ENCODE data around the gene MED10.

Gene MED10

DNA sequence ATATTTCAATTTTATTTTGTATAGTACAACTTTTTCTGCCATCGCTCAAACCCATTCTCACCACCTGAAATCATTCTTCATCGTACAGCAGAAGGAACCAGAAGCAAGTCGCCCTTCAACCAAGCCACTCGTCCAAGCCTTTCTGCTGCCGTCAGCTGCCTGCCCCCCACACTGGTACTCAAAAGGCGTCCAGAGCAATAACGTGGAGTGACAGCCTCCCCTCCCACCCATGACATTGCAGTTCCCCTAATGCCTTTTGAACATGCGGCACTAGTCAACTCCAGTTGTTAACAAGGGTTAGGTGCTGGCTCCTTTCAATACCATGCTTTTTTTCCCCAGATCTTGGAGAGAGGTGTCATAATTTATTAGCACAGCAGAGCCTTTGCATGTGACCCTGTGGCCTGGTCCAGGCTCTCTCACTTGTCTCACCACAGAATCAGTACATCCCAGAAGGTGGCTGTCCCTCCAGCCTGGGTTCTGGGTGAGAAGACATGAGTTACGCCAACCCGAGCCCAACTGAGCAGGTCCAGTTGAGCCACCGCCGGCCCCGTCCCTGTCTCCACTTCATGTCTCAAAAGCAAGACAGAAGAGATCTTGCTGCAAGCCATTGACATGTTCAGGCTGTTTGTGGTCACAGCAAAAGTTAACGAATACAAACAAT lies 20.4 kb upstream of the MED10 start:
- DNase-seq, result no peak

DNA sequence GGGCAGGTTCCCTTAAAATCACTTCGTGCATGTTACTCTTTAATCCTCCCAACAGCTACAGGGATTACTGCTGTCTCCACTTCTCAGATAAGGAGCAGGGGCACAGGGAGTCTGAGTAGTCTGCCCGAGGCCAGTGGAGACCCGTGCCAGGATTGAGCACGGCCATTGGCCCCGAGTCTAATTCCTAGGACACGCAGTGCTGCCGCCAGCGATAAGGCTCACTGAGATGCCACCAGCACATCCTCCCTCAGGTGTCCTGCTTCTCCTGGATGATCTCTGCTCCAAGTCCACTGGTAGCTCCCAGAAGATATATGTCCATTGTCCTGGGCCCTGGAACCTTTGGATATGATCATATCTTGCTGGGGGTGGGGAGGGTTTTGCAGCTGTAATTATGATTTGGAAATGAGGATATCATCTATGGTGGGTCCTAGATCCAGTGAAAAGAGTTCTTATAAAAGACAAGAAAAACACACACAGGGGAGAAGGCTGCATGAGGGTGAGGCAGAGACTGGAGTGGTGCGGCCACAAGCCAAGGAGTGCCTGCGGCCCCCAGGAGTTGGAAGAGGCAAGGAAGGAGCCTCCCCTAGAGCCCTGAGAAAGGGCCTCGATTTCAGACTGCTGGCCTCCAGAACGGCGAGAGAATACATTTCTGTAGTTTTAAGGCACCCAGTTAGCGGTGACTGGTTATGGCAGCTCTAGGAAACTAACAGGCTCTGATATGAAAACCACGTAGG lies 19.4 kb upstream of the MED10 start:
- no peak for DNase-seq

DNA sequence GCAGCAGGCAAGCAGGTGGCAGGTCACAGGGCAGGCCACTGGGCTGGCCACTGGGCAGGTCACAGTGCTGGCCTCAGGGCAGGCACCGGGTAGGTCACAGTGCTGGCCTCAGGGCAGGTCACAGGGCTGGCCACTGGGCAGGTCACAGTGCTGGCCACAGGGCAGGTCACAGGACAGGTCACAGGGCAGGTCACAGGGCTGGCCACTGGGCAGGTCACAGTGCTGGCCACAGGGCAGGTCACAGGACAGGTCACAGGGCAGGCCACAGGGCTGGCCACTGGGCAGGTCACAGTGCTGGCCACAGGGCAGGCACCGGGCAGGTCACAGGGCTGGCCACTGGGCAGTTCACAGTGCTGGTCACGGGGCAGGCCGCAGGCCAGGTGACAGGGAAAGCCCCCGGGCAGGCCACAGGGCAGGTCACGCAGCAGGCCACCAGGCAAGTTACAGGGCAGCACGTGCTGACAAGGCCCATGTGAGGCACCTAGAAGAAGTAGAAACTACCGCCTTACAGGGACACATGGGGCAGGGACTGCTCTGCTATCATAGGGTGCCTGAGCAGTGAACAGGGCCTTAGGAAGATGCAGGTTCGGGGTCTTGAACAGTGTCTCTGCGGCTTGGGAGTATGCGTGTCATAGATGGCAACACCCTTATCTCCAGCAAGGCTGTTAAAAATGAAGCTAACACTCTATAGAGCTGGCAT lies 18.6 kb upstream of the MED10 start:
- no peak for DNase-seq

DNA sequence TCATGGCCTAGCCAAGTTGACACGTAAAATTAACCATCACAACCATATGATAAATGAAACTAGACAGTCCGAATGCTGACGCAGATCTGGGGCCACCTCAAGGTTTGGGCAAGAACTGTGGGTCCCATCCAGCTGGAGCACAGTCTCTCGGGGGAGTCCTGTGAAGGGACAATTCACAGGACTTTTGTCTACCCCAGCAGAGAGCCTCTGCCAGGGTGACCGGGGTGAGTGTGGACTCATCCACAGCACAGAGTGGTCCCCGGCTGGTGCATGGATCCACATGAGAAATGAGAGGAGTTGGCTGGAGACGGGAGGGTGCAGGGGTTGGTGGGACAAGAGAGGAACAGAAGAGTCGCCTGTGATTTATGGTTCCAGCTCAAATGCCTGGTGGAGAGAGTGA lies 17.7 kb upstream of the MED10 start:
- DNase-seq, result no peak

DNA sequence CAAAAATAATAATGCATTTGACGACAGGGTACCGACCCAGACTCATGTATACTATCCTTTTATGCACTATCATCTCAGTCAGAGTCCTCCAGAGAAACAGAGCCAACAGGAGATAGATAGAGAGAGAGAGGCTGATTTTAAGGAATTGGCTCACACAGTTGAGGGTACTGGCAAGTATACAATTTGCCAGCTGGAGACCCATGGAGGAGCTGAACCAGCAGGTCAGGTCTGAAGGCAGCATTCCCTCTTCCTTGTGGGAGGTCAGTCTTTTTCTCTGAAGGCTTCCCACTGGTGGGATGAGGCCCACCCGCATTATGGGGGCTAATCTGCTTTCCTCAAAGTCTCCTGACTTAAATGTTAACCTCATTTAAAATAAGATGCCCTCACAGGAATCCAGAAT lies 17.3 kb upstream of the MED10 start:
- no peak for DNase-seq

DNA sequence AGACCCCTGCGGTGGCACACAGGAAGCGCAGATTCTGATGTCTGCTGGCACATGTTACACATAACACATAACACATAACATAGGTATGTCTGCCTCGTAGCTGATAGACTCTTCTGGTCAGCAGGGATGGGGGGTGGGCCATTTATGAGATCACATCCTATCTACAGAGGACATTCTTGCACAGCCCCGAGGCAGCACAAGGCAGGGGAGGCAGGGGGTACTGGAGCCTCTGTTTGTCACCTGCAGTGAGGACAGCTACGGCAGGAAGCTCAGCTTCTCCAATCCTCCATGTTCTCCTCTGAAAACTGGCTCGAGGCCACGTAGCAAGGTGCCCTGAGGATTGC lies 16.7 kb upstream of the MED10 start:
- DNase-seq, result no peak

DNA sequence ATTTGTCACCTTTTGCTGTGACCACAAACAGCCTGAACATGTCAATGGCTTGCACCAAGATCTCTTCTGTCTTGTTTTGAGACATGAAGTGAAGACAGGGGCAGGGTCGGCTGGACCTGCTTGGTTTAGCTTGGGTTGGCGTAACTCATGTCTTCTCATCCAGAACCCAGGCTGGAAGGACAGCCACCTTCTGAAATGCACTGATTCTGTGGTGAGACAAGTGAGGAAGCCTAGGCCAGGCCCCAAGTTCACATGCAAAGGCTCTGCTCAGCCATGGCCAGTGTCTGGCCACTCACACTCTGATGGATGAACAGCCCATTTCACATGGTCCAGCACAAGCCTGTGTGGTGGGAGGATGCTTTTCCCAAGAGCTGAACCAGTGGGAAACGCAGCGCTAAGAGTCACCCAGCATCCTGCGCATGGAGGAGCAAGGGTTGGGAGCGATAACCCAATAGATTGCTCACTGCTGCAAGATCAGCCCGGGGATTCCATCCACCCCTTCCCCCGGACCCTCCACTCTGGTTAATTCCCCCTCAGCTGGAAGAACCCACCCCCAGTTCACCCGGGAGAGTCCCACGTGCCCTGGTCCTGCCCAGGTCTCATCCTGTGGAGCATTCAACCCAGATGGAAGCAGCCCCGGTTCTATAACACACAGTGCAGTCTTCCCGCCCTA lies 16.2 kb upstream of the MED10 start:
- no peak for DNase-seq

DNA sequence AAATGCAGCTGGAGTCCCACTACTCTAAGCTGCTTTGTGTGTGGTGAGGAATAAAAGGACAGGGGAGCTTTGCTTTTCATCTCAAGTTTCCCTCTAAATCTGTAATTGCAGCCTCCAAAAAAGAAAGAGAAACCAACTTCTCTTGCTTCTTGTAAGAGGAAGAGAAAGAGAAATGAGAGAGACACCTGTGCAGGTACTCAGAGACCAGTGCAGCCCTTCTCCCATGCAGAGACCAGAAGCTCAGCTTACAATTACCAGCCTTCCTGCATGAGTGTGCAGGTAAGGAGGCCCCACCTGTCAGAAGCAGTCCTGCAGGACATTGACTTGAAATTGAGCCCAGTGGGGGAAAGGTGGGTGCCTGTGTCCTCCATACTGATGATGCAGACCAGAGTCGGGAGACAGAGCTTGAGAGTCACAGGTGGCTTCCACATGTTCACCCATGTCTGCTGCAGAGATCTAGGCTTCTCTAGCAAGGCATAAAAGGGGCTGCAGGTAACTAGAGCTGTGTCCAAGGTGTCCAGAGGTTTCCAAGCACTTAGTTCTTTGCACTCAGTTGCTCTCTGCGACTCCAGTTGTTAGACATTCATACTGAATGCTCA lies 15.3 kb upstream of the MED10 start:
- no peak for DNase-seq

DNA sequence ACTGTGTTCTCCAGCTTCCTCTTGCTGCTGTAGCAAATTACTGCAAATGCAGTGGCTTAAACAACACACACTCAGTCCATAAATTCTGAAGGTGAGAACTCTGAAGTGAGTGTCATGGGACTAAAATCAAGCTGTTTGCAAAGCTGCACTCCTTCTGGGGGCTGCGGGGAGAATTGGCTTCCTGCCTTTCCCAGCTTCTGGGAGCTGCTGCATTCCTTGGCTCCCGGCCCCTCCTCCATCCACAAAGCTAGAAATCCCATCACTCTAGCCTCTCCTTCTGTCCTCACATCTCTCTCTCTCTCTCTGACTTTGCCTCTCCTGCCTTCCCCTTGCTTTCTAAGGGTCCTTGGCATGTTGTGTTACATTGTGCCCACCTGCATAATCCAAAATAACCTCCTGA lies 14.2 kb upstream of the MED10 start:
- peak; percentile 46 for DNase-seq

DNA sequence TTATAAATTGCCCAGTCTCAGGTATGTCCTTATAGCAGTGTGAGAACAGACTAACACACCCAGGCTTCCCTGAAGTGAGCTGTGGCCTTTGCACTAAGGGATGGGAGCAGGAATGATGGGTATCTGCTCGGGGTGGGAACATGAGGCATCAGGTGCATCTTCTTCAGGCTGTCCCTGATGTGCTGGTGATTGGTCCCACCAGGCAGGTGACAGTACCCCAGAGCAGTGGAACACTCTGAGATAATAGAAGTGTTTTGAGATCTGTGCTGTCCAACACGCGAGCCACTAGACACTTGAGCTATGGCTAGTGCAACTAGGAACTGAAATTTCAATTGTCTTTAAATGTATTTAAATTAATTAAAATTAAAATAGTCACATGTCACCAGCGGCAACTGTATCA lies 12.8 kb upstream of the MED10 start:
- DNase-seq, result no peak

DNA sequence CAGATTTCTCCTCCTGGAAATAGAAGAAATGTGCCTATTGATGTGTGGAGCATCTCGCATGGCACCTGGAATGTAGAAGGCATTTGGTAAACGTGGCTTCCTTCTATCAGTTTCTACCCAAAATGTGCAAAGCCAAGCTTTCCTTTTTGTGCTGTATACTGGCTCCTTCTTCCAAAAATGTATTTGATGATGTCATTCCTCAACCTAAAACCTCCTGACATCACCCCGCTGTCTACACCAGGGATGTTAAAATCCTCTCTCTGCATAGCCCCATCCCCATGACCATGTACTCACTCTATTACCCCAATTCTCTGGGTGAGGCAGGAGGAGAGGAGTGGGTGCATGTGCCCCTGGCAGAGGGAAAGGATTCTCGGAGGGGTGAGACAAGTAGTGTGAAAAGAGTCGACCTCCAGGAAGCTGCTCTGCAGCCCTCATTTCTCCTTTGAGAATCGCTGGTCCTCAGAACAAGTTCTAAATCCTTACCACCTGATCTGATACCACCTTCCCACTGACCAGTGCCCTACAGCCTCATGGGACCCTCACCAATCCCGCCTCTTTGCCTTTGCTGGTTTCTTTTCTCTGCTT lies 11.7 kb upstream of the MED10 start:
- DNase-seq, result no peak

DNA sequence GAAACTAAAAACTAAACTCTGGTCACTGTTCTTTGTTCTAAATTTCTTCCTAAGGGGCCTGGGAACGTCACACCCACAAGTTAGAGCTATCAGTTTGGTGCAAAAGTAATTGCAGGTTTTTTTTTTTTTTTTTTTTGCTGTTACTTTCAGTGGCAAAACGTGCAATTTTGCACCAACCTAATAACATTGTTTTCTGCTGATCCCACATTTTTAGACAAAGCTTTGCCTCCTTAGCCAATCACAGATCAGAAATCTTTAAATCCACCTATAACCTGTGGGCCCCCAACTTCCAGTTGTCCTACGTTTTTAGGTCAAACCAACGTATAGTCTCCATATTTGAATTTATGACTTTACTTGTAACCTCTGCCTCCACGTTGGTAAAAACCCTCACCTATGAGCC lies 11.1 kb upstream of the MED10 start:
- no peak for DNase-seq

DNA sequence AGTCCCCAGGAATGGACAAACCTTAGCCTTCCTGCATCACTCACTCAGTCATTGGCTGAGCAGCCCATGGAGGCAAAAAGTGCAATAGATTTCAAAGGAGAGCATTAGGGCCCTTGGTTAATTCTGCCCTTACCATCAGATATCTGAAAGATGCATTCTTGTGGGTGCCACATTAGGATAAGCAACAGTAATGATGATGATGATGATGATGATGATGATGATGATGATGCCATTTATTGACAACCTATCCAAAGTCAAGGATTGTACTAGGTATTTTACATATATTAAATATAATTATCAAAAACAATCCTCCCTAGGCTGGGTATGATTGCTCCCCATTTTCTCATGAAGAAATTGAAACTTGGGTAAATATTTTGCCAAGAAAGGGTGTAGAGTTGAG lies 9.6 kb upstream of the MED10 start:
- no peak for DNase-seq

DNA sequence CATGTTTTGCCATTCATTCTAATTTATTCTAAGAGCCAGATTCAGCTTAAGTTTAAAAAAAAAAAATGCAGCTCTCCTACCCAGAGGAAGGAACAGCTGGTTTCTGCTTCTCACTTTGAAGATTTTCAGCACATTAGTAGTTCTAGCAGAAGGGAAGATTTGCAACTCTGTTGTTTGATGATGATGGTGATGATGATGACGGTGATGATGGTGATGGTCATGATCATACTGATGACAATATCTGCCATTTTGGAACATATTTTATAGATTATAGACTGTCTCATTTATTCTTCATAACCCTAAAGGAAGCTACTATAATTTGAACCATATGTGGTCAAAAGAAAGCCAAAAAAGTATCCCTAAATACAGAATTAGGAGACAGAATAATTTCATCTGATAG lies 7.9 kb upstream of the MED10 start:
- DNase-seq, result peak; percentile 34

DNA sequence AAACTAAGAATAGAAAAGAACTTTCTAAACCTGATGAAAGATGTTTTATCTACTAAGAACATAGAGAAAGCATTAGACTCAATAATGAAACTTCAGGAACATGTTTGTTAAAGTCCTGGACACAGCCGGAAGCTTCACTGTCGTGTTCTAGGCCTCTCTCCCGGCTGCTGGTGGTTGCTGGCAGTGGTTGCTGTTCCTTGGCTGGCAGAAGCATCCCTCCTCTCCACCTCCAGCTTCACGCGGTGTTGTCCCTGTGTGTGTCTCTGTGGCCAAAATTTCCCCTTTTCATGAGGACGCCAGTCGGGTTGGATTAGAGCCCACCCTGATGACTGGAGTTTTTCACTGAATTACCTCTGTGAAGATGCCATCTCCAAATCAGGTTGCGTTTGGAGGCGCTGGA lies 6.5 kb upstream of the MED10 start:
- no peak for DNase-seq

DNA sequence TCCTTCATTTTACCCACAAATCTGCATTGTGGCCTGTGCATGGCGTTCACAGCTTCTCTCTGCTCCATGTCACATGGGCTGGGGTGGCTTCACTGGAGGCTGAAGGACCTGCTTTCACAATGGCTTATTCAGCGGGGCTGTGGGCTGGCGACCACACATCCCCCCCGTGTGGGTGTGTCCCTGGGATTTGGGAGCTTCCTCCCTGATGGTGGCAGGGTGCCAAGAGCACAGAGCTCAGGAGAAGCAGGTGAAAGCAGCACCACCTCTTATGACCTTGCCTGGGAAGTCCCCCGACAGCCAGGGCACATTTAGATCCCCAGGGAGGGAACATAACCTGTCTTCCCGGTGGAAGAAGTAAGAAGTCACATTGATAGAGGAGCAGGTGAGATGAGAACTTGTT lies 5.0 kb upstream of the MED10 start:
- DNase-seq, result no peak

DNA sequence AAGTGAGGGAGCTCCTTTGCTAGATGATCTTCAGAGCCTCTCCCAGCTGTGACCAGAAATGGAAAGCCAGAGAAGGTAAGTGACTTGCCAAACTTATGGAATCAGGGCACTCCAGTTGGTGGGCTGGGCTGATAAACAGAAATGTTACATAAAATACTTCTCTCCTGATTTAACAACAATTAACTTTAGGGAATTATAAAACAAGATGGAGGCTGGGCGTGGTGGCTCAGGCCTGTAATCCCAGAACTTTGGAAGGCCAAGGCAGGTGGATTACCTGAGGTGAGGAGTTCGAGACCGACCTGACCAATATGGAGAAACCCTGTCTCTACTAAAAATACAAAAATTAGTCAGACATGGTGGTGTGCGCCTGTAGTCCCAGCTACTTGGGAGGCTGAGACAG lies 899 bp upstream of the MED10 start:
- no peak for DNase-seq

DNA sequence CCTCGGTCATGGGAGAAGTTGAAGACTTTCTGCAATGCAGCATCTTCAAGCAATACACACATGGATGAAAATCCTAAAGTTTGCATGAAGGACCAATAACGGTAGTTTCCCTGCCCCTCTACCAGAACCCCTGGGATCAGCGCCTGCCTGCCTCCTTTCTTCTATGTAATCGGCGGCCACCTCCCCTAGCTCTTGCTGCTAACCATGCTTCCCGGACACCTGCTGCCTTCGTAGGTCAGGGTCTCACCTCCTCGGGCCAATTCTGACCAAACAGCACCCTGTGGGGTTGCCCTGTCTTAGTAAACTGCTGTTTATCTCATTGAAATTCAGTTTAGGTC lies 388 bp upstream of the MED10 start:
- no peak for DNase-seq

DNA sequence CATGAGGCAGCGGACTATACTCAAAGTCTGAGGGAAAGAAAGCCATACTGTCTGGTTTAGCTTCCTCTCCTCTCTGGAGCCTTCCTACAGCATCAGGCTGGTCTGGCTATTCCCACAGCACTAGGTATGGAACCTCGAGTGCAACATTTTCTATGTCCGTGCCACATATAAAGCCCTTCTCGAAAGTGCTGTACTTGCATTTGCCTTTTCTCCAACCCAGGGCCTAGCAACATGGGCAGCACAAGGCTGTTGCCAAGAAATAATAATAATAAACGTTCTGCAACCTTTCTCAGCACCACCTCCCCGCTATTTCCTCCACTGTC lies 804 bp downstream of the MED10 start:
- DNase-seq, result no peak

DNA sequence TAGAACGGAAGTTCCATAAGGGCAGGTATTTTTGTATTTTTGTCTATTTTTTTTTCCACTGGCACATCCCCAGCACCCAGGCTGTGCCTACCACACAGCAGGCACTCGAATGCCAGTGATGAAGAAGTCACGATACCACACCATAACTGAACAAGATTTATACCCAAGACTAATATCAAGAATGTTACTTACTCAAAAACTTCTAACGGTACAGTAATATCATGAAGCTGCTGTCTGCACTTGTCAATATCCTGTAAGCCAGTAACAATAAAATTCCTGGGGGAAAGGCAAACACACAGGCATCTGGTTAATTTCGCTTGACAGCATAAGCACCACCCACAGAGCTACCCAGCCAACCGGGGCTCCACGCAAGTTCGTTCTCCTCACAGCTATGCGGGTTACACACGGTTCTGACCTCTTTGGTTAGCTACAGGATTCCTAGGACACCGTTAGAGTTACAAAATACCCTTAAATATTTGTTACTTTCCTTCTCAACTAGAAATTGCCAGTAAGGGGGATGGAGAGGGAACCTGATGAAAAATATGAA lies 1.3 kb downstream of the MED10 start:
- DNase-seq, result peak; percentile 21

DNA sequence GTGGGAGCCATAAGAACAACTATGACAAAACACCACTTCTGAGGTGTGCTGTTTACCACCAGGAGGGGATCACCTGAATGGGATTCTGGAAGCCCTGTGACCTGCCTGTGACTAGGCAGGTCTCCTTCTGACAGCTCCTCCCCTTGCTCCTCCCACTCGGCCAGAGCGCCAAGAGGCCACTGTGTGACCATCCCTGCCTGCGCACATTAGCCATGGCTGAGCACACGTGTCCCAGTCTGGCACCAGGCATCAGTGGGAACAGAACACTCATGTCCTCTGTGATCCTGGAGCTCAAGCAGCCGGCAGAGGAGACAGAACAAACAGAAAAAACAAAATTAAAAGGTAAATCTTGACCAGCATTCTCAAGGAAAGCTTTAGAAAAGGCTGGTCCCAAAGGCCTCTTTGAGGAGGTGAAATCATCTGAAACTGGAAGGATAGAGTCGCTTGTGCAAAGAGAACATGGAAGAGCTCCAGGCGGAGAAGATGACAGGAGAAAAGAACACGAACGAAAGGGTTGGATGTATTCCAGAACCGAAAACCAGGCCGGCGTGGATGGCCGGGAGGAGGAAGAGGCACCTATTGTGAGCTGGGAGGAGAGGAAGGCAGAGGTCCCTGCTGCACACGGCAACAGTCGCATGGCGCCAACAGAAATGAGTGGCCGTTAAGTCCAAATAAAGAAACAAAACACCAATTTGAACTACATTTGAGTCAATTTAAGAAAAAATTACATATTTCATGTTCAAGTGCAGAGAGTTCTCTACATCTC lies 5.1 kb downstream of the MED10 start:
- DNase-seq, result no peak
